Transverse colon (tissue), 4 donors: Measurements from ENCODE around the gene AHI1. TPM values are rescaled to one million over a fixed set of nuclear protein-coding genes. Genes with fewer than 3 reads are reported as not detected.
A peak's percentile ranks its signal among the peaks of the same experiment; 100 is the strongest.

Source experiments
- DNase-seq: peaks from one replicate; pipeline ENCODE4 v3.0.0-alpha.2; 2019
- H3K27ac ChIP-seq, 4 donors: fragments of 200-600 bp; sonication (generic); 2 replicates each; pipeline ENCODE4 v1.5.1; 2016 to 2018; ENCODE audit warnings: inconsistent platforms in 4 of 4
- H3K27me3 ChIP-seq: fragments of 200-600 bp; sonication (generic); 2 replicates; pipeline ENCODE4 v1.5.1; 2017; ENCODE audit warnings: inconsistent platforms
- H3K36me3 ChIP-seq, 4 donors: fragments of 200-600 bp; sonication (generic); 2 replicates each; pipeline ENCODE4 v1.5.1; 2017 to 2019; ENCODE audit warnings: inconsistent platforms in 4 of 4
- H3K4me1 ChIP-seq, 4 donors: fragments of 200-600 bp; sonication (generic); 2 replicates each; pipeline ENCODE4 v1.5.1; 2017 to 2020; ENCODE audit warnings: inconsistent platforms in 4 of 4
- H3K4me3 ChIP-seq, 4 donors: fragments of 200-600 bp; sonication (generic); 1 replicate in 1 of 4; 2 replicates in 3 of 4; pipeline versions ENCODE4 v1.5.1 to v1.6.1; 2017 to 2019; ENCODE audit warnings: inconsistent platforms in 4 of 4
- H3K9me3 ChIP-seq, 2 donors: fragments of 200-600 bp; sonication (generic); 2 replicates each; pipeline ENCODE4 v1.5.1; 2017 to 2019; ENCODE audit warnings: inconsistent platforms in 2 of 2
- CTCF ChIP-seq, 5 experiments: fragments of 200-600 bp in 3 of 5; fragments of 450-650 bp in 2 of 5; sonication (generic) in 3 of 5; IDR thresholded peaks; 1 replicate in 2 of 5; 2 replicates in 3 of 5; pipeline ENCODE4 v1.5.1; 2016 to 2017; ENCODE audit warnings: antibody characterized with exemption in 5 of 5, inconsistent platforms in 3 of 5, mild to moderate bottlenecking in 2 of 5, moderate library complexity in 1 of 5
- EP300 ChIP-seq: sonication (generic); formaldehyde crosslinking; IDR thresholded peaks from one replicate; pipeline ENCODE4 v1.6.1; 2017; ENCODE audit warnings: antibody characterized with exemption, low read depth
- POLR2A ChIP-seq: fragments of 450-650 bp; IDR thresholded peaks from one replicate; pipeline ENCODE4 v1.6.1; 2016; ENCODE audit warnings: antibody characterized with exemption, mild to moderate bottlenecking, moderate library complexity
- POLR2AphosphoS5 ChIP-seq, 3 donors: sonication (generic); formaldehyde crosslinking; IDR thresholded peaks; one replicate each; pipeline ENCODE4 v1.6.1; 2016; ENCODE audit warnings: antibody characterized with exemption in 3 of 3
- WGBS, 2 donors: methylation state at CpG; one replicate each; pipeline ENCODE4 v1.1.5; 2018; ENCODE audit warnings: low coverage in 1 of 2; 5-methylcytosine and 5-hydroxymethylcytosine counted together
- in situ Hi-C, 4 donors: fragments of 200-750 bp; cut with MboI; loops; one replicate each; pipeline versions ENCODE4 v1.15.0 to v1.15.1; 2017; ENCODE audit warnings: low sequenced_read_pairs in 3 of 4, low pct_ligation_motif_present in 1 of 4, low pct_unique_long_range_greater_than_20kb in 1 of 4
- intact Hi-C: fragments of 100-400 bp; cut with DNase I; formaldehyde crosslinking; loops from one replicate; pipeline ENCODE4 v1.15.1; 2023; ENCODE audit warnings: low total_unique reads
- total RNA-seq, 4 donors: library from RNA; depleted of rRNA; stranded (reverse); fragments of >200 nt; gene quantifications; one replicate each; pipeline ENCODE4 v1.1.0, GENCODE V29; 2016

Gene AHI1
- total RNA-seq, 4 donors from 2014 or later: 16.2 to 119 (median 34.2) TPM

- TF ChIP-seq POLR2A (no peak), EP300 (no peak), POLR2AphosphoS5 (IDR thresholded peaks at IDR 0.05) (no peak), CTCF (IDR thresholded peaks at IDR 0.05) (no peak)
- Histone ChIP-seq H3K9me3 (no peaks in the 10 kb centered on the region), H3K36me3 (no peaks in the 10 kb centered on the region), H3K4me1 (peaks cover 8 to 62% (median 42%) of the 10 kb centered on the region in 4 donors), H3K27ac (peak overlapping the region; percentile 67 to 89 (median 89)), H3K4me3 (peak overlapping the region in 1 of 4 donors; percentile 12), H3K27me3 (no peaks in the 10 kb centered on the region)
- 41 to 49% methylated on average over 6 of the region's 6 CpGs for WGBS, 2 donors
- DNase-seq: no peak
- intact Hi-C loops: no loop called here
- in situ Hi-C loops: no loop called here
Measured at GRCh38 chr6:135271626-135272025, 225.9 kb downstream of the AHI1 start.

- Histone ChIP-seq H3K4me1 (peaks cover 8 to 70% (median 48%) of the 10 kb centered on the region in 4 donors), H3K36me3 (no peaks in the 10 kb centered on the region), H3K9me3 (no peaks in the 10 kb centered on the region), H3K27me3 (no peaks in the 10 kb centered on the region), H3K27ac (peak overlapping the region; percentile 67 to 89 (median 89)), H3K4me3 (peak overlapping the region in 1 of 4 donors; percentile 12)
- TF ChIP-seq POLR2AphosphoS5 (IDR thresholded peaks at IDR 0.05): peak in 2 of 3 donors; percentile 64 to 74
- no peak for TF ChIP-seq EP300
- TF ChIP-seq POLR2A: peak; percentile 17
- no peak for TF ChIP-seq CTCF (IDR thresholded peaks at IDR 0.05)
- in situ Hi-C loops (no loop called here), intact Hi-C loops (no loop called here)
- peak; percentile 83 for DNase-seq
- 26 to 44% methylated on average over 4 to 11 of the region's 11 CpGs for WGBS, 2 donors
Measured at GRCh38 chr6:135270676-135271536, 226.6 kb downstream of the AHI1 start.

GRCh38 chr6:135269481-135269891 lies 228.1 kb downstream of the AHI1 start:
- no peaks in the 10 kb centered on the region for H3K27me3 ChIP-seq
- in situ Hi-C loops (no loop called here), intact Hi-C loops (no loop called here)
- DNase-seq: peak; percentile 84
- peaks cover 8 to 71% (median 49%) of the 10 kb centered on the region in 4 donors for H3K4me1 ChIP-seq
- no peaks in the 10 kb centered on the region for H3K9me3 ChIP-seq
- H3K27ac ChIP-seq: peak overlapping the region; percentile 67 to 89 (median 89)
- no peak overlapping the region for H3K4me3 ChIP-seq
- TF ChIP-seq EP300: no peak
- TF ChIP-seq POLR2A: no peak
- TF ChIP-seq CTCF (IDR thresholded peaks at IDR 0.05): no peak
- no peak for TF ChIP-seq POLR2AphosphoS5 (IDR thresholded peaks at IDR 0.05)
- H3K36me3 ChIP-seq: no peaks in the 10 kb centered on the region
- 57 to 83% methylated on average over 1 of the region's 1 CpG for WGBS, 2 donors

GRCh38 chr6:135268740-135269139 lies 228.8 kb downstream of the AHI1 start:
- Histone ChIP-seq H3K4me3 (no peak overlapping the region), H3K36me3 (no peaks in the 10 kb centered on the region), H3K9me3 (no peaks in the 10 kb centered on the region), H3K27ac (peak overlapping the region; percentile 67 to 89 (median 89)), H3K4me1 (peaks cover 8 to 70% (median 49%) of the 10 kb centered on the region in 4 donors), H3K27me3 (no peaks in the 10 kb centered on the region)
- in situ Hi-C loops (no loop called here), intact Hi-C loops (no loop called here)
- DNase-seq: no peak
- WGBS, 2 donors: 50 to 78% methylated on average over 1 to 3 of the region's 3 CpGs
- no peak for TF ChIP-seq CTCF (IDR thresholded peaks at IDR 0.05)
- no peak for TF ChIP-seq POLR2AphosphoS5 (IDR thresholded peaks at IDR 0.05)
- no peak for TF ChIP-seq POLR2A
- no peak for TF ChIP-seq EP300
